IMR-90 (cell line): ENCODE measurements around the gene ZNF654. TPM values are rescaled to one million over a fixed set of nuclear protein-coding genes. Genes with fewer than 3 reads are reported as not detected.

ENCODE experiments used
- ATAC-seq: fragments of 200-7000 bp; cut with Tn5 transposase; 2 replicates; pipeline ENCODE4 v1.9.1; 2020; ENCODE audit warnings: low read depth, mild to moderate bottlenecking, moderate library complexity
- BruUV-seq: library from RNA; stranded (reverse); fragments of 400-500 nt; replicated peaks from 2 replicates; lab custom pipeline; 2021; lab: Mats Ljungman, UMichigan
- CTCF ChIA-PET: fragments of 300-600 bp; formaldehyde crosslinking; extraction: SDS; loops from one replicate; lab custom pipeline; 2021; ENCODE audit warnings: antibody characterized with exemption; lab: Yijun Ruan, JAX
- POLR2A ChIA-PET: fragments of 300-600 bp; sonication (Branson Sonifier 250); formaldehyde crosslinking; loops from one replicate; lab custom pipeline; 2022; ENCODE audit warnings: antibody characterized with exemption; ENCODE audit not compliant: unreplicated experiment; lab: Charles Lee
- DNase-seq: peaks from one replicate; pipeline ENCODE4 v3.0.0; 2013
- H2AFZ ChIP-seq: replicated peaks from 2 replicates; pipeline ENCODE3; 2013; ENCODE audit warnings: low read length, mild to moderate bottlenecking; ENCODE audit not compliant: poor library complexity
- H2AK5ac ChIP-seq: 2 replicates; pipeline ENCODE4 v1.6.1; 2013; ENCODE audit warnings: low read depth, low read length, inconsistent platforms
- H2AK9ac ChIP-seq: replicated peaks from 2 replicates; pipeline ENCODE3; 2013; ENCODE audit warnings: mild to moderate bottlenecking, low read depth, low read length, moderate library complexity; ENCODE audit not compliant: poor library complexity
- H2BK120ac ChIP-seq: 2 replicates; pipeline ENCODE4 v1.6.1; 2013; ENCODE audit warnings: low read depth, low read length, inconsistent platforms
- H2BK15ac ChIP-seq: 3 replicates; pipeline ENCODE4 v1.6.1; 2013; ENCODE audit warnings: low read depth, low read length, inconsistent platforms
- H2BK20ac ChIP-seq: 2 replicates; pipeline ENCODE4 v1.6.1; 2013; ENCODE audit warnings: low read depth, mild to moderate bottlenecking, inconsistent platforms, low read length, moderate library complexity
- H2BK5ac ChIP-seq: 2 replicates; pipeline ENCODE4 v1.6.1; 2013; ENCODE audit warnings: mild to moderate bottlenecking, low read depth, low read length, inconsistent platforms; ENCODE audit not compliant: poor library complexity, severe bottlenecking
- H3K14ac ChIP-seq: replicated peaks from 2 replicates; pipeline ENCODE4 v1.6.1; 2013; ENCODE audit warnings: low read depth, low read length, inconsistent platforms
- H3K18ac ChIP-seq: 2 replicates; pipeline ENCODE4 v1.6.1; 2013; ENCODE audit warnings: low read depth, low read length, control low read depth
- H3K23ac ChIP-seq: 2 replicates; pipeline ENCODE4 v1.6.1; 2013; ENCODE audit warnings: low read depth, low read length, inconsistent platforms
- H3K27ac ChIP-seq: 2 replicates; pipeline ENCODE4 v1.5.1; 2013; ENCODE audit warnings: mild to moderate bottlenecking, control low read depth, low read length; ENCODE audit not compliant: insufficient read depth
- H3K27me3 ChIP-seq: 2 replicates; pipeline ENCODE4 v1.6.1; 2013; ENCODE audit warnings: low read length; ENCODE audit not compliant: control insufficient read depth, insufficient read depth
- H3K36me3 ChIP-seq: 2 replicates; pipeline ENCODE4 v1.6.1; 2013; ENCODE audit warnings: low read length, mixed read lengths; ENCODE audit not compliant: control insufficient read depth, insufficient read depth
- H3K4ac ChIP-seq: 2 replicates; pipeline ENCODE4 v1.6.1; 2013; ENCODE audit warnings: low read depth, low read length, inconsistent platforms
- H3K4me1 ChIP-seq: 2 replicates; pipeline ENCODE4 v1.6.1; 2013; ENCODE audit warnings: low read length, mixed read lengths; ENCODE audit not compliant: control insufficient read depth, insufficient read depth
- H3K4me2 ChIP-seq: 2 replicates; pipeline ENCODE4 v1.6.1; 2013; ENCODE audit warnings: low read depth, mild to moderate bottlenecking, control low read depth, low read length, moderate library complexity
- H3K4me3 ChIP-seq: 2 replicates; pipeline ENCODE4 v1.5.1; 2013; ENCODE audit warnings: low read depth, mild to moderate bottlenecking, control low read depth, low read length, moderate library complexity; ENCODE audit not compliant: insufficient read depth
- H3K56ac ChIP-seq: 2 replicates; pipeline ENCODE4 v1.6.1; 2013; ENCODE audit warnings: low read length, inconsistent platforms; ENCODE audit not compliant: insufficient read depth; ENCODE audit errors: extremely low read depth
- H3K79me1 ChIP-seq, 2 experiments: 2 replicates each; pipeline ENCODE4 v1.6.1; 2013; ENCODE audit warnings: low read length in 2 of 2, inconsistent platforms in 1 of 2, low read depth in 1 of 2
- H3K9ac ChIP-seq: 2 replicates; pipeline ENCODE4 v1.6.1; 2013; ENCODE audit warnings: low read depth, low read length, control low read depth
- H3K9me1 ChIP-seq: 2 replicates; pipeline ENCODE4 v1.6.1; 2013; ENCODE audit warnings: low read length, inconsistent platforms; ENCODE audit not compliant: insufficient read depth
- H3K9me3 ChIP-seq: 2 replicates; pipeline ENCODE4 v1.6.1; 2013; ENCODE audit warnings: low read length; ENCODE audit not compliant: control insufficient read depth, insufficient read depth
- H4K20me1 ChIP-seq: 2 replicates; pipeline ENCODE4 v1.6.1; 2013; ENCODE audit warnings: low read length, inconsistent platforms; ENCODE audit not compliant: insufficient read depth
- H4K5ac ChIP-seq: 2 replicates; pipeline ENCODE4 v1.6.1; 2013; ENCODE audit warnings: mild to moderate bottlenecking, low read depth, low read length, control low read depth
- H4K8ac ChIP-seq, 2 experiments: 2 replicates each; pipeline ENCODE4 v1.6.1; 2013; ENCODE audit warnings: low read depth in 2 of 2, low read length in 2 of 2, control low read depth in 1 of 2, inconsistent platforms in 1 of 2
- H4K91ac ChIP-seq: 2 replicates; pipeline ENCODE4 v1.6.1; 2013; ENCODE audit warnings: low read depth, low read length, inconsistent platforms; ENCODE audit not compliant: insufficient read depth
- BHLHE40 ChIP-seq: fragments of 150-350 bp; IDR thresholded peaks from 2 replicates; pipeline ENCODE4 v1.6.1; 2016; ENCODE audit warnings: mild to moderate bottlenecking, low read depth, low read length
- CEBPB ChIP-seq: IDR thresholded peaks from 2 replicates; pipeline ENCODE4 v1.6.1; 2012; ENCODE audit warnings: low read depth, low read length, improper control_type of control experiment
- CHD1 ChIP-seq: IDR thresholded peaks from 2 replicates; pipeline ENCODE4 v1.6.1; 2012; ENCODE audit warnings: low read depth, low read length, improper control_type of control experiment
- FOS ChIP-seq: fragments of 150-350 bp; IDR thresholded peaks from 2 replicates; pipeline ENCODE4 v1.6.1; 2016; ENCODE audit warnings: low read depth, low read length
- MAFK ChIP-seq: IDR thresholded peaks from 2 replicates; pipeline ENCODE4 v1.6.1; 2012; ENCODE audit warnings: low read depth, low read length, improper control_type of control experiment
- MAZ ChIP-seq: IDR thresholded peaks from 2 replicates; pipeline ENCODE4 v1.6.1; 2012; ENCODE audit warnings: low read depth, mild to moderate bottlenecking, low read length, improper control_type of control experiment, moderate library complexity, borderline replicate concordance
- MXI1 ChIP-seq: IDR thresholded peaks from 2 replicates; pipeline ENCODE4 v1.6.1; 2012; ENCODE audit warnings: low read depth, mild to moderate bottlenecking, low read length, moderate library complexity, borderline replicate concordance
- NFE2L2 ChIP-seq: fragments of 150-350 bp; IDR thresholded peaks from 2 replicates; pipeline ENCODE4 v1.6.1; 2016; ENCODE audit warnings: low read depth, mild to moderate bottlenecking, low read length
- POLR2A ChIP-seq: IDR thresholded peaks from 2 replicates; pipeline ENCODE4 v1.6.1; 2012; ENCODE audit warnings: mild to moderate bottlenecking, low read depth, low read length
- RAD21 ChIP-seq: IDR thresholded peaks from 2 replicates; pipeline ENCODE4 v1.6.1; 2012; ENCODE audit warnings: low read length, improper control_type of control experiment
- RCOR1 ChIP-seq: IDR thresholded peaks from 2 replicates; pipeline ENCODE4 v1.6.1; 2012; ENCODE audit warnings: mild to moderate bottlenecking, low read length, improper control_type of control experiment; ENCODE audit not compliant: insufficient replicate concordance
- RFX5 ChIP-seq: IDR thresholded peaks from 2 replicates; pipeline ENCODE4 v1.8.0; 2012; ENCODE audit warnings: low read depth, mild to moderate bottlenecking, low read length, moderate library complexity
- SMC3 ChIP-seq: fragments of 150-350 bp; IDR thresholded peaks from 2 replicates; pipeline ENCODE4 v1.6.1; 2016; ENCODE audit warnings: low read depth, mild to moderate bottlenecking, antibody characterized with exemption, low read length, moderate library complexity
- USF2 ChIP-seq: fragments of 150-350 bp; IDR thresholded peaks from 2 replicates; pipeline ENCODE4 v1.6.1; 2017; ENCODE audit warnings: mild to moderate bottlenecking, antibody characterized with exemption, low read length, low read depth
- WGBS, 2 experiments: methylation state at CpG; one replicate each; pipeline versions ENCODE4 v1.1.5 to v1.1.7; 2013; ENCODE audit warnings: missing lambda C conversion rate in 2 of 2; ENCODE audit not compliant: insufficient read length in 1 of 2; ENCODE audit errors: extremely low coverage in 2 of 2; 5-methylcytosine and 5-hydroxymethylcytosine counted together
- dilution Hi-C: fragments of 300-500 bp; cut with HindIII; formaldehyde crosslinking; loops from one replicate; pipeline ENCODE4 v1.14.3; 2018; ENCODE audit warnings: low sequenced_read_pairs; ENCODE audit not compliant: unreplicated experiment
- in situ Hi-C: fragments of 300-500 bp; cut with MboI; formaldehyde crosslinking; loops from 3 replicates; pipeline ENCODE4 v1.14.3; 2019; ENCODE audit warnings: low sequenced_read_pairs, inconsistent platforms, mixed read lengths
- intact Hi-C: fragments of 100-400 bp; cut with micrococcal nuclease; formaldehyde crosslinking; loops from 2 replicates; pipeline ENCODE4 v1.10.0; 2022
- polyA plus RNA-seq, 3 experiments: library from polyadenylated mRNA; depleted of rRNA; stranded (reverse); fragments of >200 nt; gene quantifications; 2 replicates each; pipeline ENCODE4 v1.2.3, GENCODE V29; 2012; ENCODE audit warnings: low replicate concordance in 1 of 3
- total RNA-seq: library from RNA; depleted of rRNA; stranded (reverse); fragments of >200 nt; gene quantifications from 2 replicates; pipeline ENCODE4 v1.2.3, GENCODE V29; 2012
- TF ChIP-seq, protein P1 (sequence below): fragments of 150-350 bp; IDR thresholded peaks from 2 replicates; pipeline ENCODE4 v1.6.1; 2016; ENCODE audit warnings: low read depth, mild to moderate bottlenecking, low read length, moderate library complexity, borderline replicate concordance
- TF ChIP-seq, protein P2 (sequence below): conservative IDR thresholded peaks from 2 replicates; pipeline ENCODE4 v1.5.1; 2012; ENCODE audit warnings: mild to moderate bottlenecking, low read depth, low read length, improper control_type of control experiment

The ZNF654 gene
- total and polyA plus RNA-seq, 2 of the 4 experiments (the other 2 are of a cell fraction), result 3.3 to 11.5 TPM

- ATAC-seq (no peak), DNase-seq (no peak)
- dilution Hi-C loops, result no loop called here
- Histone ChIP-seq H3K4me1 (no peaks in the 10 kb centered on the region; the same call in 1 of the 2 replicates), H3K27me3 (no peaks in the 10 kb centered on the region), H3K27ac (no peak overlapping the region), H3K56ac (no peak overlapping the region), H4K5ac (peak overlapping the region; percentile 21; the same call in 1 of the 2 replicates), H3K18ac (no peak overlapping the region), H2BK15ac (no peak overlapping the region), H3K9me3 (no peaks in the 10 kb centered on the region), H3K14ac (no peak overlapping the region), H2AK9ac (no peak overlapping the region), H3K9me1 (no peaks in the 10 kb centered on the region), H4K20me1 (no peaks in the 10 kb centered on the region), H3K36me3 (no peaks in the 10 kb centered on the region), H3K79me1 (no peaks in the 10 kb centered on the region), H2BK5ac (no peak overlapping the region), H3K4me3 (no peak overlapping the region), H2BK120ac (no peak overlapping the region), H4K8ac (0 out of 4 replicates have a peak overlapping the region, but pooled peaks of 1 of the 2 experiments have one; percentile 7), H2AK5ac (no peak overlapping the region), H3K4ac (no peak overlapping the region), H3K9ac (no peak overlapping the region), H3K4me2 (no peak overlapping the region), H2AFZ (peak overlapping the region; percentile 35), H2BK20ac (no peak overlapping the region), H3K23ac (no peak overlapping the region), H4K91ac (no peak overlapping the region)
- no CpG with 5 or more reads among the region's 2 CpGs for WGBS, 2 experiments
- POLR2A ChIA-PET, result no interaction called here
- intact Hi-C loops, result no loop called here
- in situ Hi-C loops, result no loop called here
- CTCF ChIA-PET, result no interaction called here
- no TSS peak for BruUV-seq
- no peak for TF ChIP-seq MAFK
- TF ChIP-seq MXI1, result no peak
- TF ChIP-seq RCOR1, result no peak
- TF ChIP-seq POLR2A, result no peak
- TF ChIP-seq, protein P1, sequence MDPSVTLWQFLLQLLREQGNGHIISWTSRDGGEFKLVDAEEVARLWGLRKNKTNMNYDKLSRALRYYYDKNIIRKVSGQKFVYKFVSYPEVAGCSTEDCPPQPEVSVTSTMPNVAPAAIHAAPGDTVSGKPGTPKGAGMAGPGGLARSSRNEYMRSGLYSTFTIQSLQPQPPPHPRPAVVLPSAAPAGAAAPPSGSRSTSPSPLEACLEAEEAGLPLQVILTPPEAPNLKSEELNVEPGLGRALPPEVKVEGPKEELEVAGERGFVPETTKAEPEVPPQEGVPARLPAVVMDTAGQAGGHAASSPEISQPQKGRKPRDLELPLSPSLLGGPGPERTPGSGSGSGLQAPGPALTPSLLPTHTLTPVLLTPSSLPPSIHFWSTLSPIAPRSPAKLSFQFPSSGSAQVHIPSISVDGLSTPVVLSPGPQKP, result no peak
- TF ChIP-seq, protein P2, sequence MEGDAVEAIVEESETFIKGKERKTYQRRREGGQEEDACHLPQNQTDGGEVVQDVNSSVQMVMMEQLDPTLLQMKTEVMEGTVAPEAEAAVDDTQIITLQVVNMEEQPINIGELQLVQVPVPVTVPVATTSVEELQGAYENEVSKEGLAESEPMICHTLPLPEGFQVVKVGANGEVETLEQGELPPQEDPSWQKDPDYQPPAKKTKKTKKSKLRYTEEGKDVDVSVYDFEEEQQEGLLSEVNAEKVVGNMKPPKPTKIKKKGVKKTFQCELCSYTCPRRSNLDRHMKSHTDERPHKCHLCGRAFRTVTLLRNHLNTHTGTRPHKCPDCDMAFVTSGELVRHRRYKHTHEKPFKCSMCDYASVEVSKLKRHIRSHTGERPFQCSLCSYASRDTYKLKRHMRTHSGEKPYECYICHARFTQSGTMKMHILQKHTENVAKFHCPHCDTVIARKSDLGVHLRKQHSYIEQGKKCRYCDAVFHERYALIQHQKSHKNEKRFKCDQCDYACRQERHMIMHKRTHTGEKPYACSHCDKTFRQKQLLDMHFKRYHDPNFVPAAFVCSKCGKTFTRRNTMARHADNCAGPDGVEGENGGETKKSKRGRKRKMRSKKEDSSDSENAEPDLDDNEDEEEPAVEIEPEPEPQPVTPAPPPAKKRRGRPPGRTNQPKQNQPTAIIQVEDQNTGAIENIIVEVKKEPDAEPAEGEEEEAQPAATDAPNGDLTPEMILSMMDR, result no peak
- no peak for TF ChIP-seq MAZ
- no peak for TF ChIP-seq USF2
- TF ChIP-seq CEBPB, result no peak
- TF ChIP-seq CHD1, result no peak
- no peak for TF ChIP-seq RFX5
- TF ChIP-seq BHLHE40, result no peak
- no peak for TF ChIP-seq FOS
- TF ChIP-seq NFE2L2, result no peak
- no peak for TF ChIP-seq SMC3
- TF ChIP-seq RAD21, result no peak
These were observed 26.0 kb upstream of the ZNF654 start for GRCh38 chr3:88033079-88033478.
